Type B pancreatic cell (in vitro differentiated cells): ENCODE results near the gene TM9SF2. TPM values are rescaled to one million over a fixed set of nuclear protein-coding genes. Genes with fewer than 3 reads are reported as not detected.

Experiments
- DNase-seq: peaks from one replicate; pipeline ENCODE4 v3.0.0; 2021; ENCODE audit warnings: mixed read lengths; ENCODE audit not compliant: unreplicated experiment; ENCODE audit errors: extremely low spot score
- H3K27ac Mint-ChIP-seq: 2 replicates; pipeline ENCODE4 v1.8.0; 2021; ENCODE audit warnings: mild to moderate bottlenecking, mixed read lengths
- H3K27me3 Mint-ChIP-seq: 2 replicates; pipeline ENCODE4 v1.8.0; 2021; ENCODE audit warnings: mixed read lengths
- H3K36me3 Mint-ChIP-seq: 2 replicates; pipeline ENCODE4 v1.8.0; 2021; ENCODE audit warnings: mixed read lengths
- H3K4me1 Mint-ChIP-seq: one replicate; pipeline ENCODE4 v1.8.0; 2021; ENCODE audit warnings: mixed read lengths; ENCODE audit not compliant: unreplicated experiment
- H3K4me3 Mint-ChIP-seq: 2 replicates; pipeline ENCODE4 v1.8.0; 2021; ENCODE audit warnings: mild to moderate bottlenecking, mixed read lengths
- H3K9me3 Mint-ChIP-seq: 2 replicates; pipeline ENCODE4 v1.8.0; 2021; ENCODE audit warnings: mixed read lengths
- total RNA-seq: library from RNA; stranded (reverse); gene quantifications from 2 replicates; pipeline ENCODE4 v1.2.1, GENCODE V29; 2021; ENCODE audit warnings: low replicate concordance
- TF ChIP-seq, protein P1 (sequence below): fragments of 200-600 bp; sonication (generic); conservative IDR thresholded peaks from 2 replicates; pipeline ENCODE4 v1.5.0; 2021; ENCODE audit warnings: antibody characterized with exemption, mild to moderate bottlenecking

Gene TM9SF2
- total RNA-seq, 1 donor from 2014 or later, result 113 TPM

DNA sequence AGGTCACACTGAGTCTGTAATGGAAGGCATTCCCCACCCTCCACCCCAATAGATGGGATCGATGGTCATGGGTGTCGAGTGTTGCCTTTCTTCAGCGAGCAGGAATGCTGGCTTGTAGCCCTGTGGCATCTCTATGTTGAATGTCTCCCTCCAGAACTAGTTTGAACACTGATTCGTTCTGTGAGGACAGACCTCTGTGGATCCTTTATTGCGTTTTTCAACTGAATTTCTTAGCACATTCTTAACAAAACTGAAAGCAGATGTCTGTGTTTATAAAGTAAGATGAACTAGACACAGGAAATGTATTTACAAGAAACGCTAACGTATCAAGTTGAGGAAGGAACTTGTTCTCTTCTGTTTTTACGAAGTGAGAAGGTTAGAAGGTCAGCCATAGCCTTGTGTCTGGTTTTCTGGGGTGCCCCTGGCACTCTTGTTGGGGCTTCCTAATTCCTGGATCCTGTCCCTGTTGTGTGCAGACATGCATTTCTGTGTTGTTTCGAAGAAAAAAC is 36.8 kb upstream of the TM9SF2 start:
- Mint-ChIP-seq H3K27ac (no peak overlapping the region), H3K9me3 (peaks cover 3% of the 10 kb centered on the region)
- DNase-seq, result no peak

DNA sequence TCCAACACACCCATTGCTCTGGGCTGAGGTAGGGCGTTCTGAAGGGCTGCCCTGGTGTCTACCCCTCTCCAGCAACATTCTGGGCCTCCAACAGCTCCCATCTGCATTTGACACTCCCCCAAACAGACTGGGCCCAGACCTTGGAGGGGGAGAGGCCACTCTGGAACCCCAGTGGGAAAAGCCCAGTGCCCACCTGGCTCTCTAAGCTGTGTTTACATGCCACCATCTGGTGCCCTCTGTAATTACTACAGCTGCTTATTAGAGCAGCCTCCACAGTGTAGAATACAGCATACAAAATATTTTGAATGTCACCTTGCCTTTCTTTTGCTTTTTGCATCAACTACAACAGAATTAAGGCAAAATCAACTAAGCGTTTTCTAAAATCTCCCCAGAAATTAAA is 35.8 kb upstream of the TM9SF2 start:
- Mint-ChIP-seq H3K4me1 (peaks cover 8% of the 10 kb centered on the region), H3K27ac (no peak overlapping the region), H3K27me3 (peaks cover 5% of the 10 kb centered on the region), H3K36me3 (no peaks in the 10 kb centered on the region), H3K4me3 (no peak overlapping the region), H3K9me3 (peaks cover 3% of the 10 kb centered on the region)
- DNase-seq, result no peak
- TF ChIP-seq, protein P1, sequence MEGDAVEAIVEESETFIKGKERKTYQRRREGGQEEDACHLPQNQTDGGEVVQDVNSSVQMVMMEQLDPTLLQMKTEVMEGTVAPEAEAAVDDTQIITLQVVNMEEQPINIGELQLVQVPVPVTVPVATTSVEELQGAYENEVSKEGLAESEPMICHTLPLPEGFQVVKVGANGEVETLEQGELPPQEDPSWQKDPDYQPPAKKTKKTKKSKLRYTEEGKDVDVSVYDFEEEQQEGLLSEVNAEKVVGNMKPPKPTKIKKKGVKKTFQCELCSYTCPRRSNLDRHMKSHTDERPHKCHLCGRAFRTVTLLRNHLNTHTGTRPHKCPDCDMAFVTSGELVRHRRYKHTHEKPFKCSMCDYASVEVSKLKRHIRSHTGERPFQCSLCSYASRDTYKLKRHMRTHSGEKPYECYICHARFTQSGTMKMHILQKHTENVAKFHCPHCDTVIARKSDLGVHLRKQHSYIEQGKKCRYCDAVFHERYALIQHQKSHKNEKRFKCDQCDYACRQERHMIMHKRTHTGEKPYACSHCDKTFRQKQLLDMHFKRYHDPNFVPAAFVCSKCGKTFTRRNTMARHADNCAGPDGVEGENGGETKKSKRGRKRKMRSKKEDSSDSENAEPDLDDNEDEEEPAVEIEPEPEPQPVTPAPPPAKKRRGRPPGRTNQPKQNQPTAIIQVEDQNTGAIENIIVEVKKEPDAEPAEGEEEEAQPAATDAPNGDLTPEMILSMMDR, result no peak

More for the DNA sequence above, 36.8 kb upstream of the TM9SF2 start:
- no peak overlapping the region for H3K4me3 Mint-ChIP-seq
- H3K27me3 Mint-ChIP-seq, result peaks cover 3% of the 10 kb centered on the region
- no peaks in the 10 kb centered on the region for H3K36me3 Mint-ChIP-seq
- H3K4me1 Mint-ChIP-seq, result peaks cover 8% of the 10 kb centered on the region
- TF ChIP-seq, protein P1, result no peak

DNA sequence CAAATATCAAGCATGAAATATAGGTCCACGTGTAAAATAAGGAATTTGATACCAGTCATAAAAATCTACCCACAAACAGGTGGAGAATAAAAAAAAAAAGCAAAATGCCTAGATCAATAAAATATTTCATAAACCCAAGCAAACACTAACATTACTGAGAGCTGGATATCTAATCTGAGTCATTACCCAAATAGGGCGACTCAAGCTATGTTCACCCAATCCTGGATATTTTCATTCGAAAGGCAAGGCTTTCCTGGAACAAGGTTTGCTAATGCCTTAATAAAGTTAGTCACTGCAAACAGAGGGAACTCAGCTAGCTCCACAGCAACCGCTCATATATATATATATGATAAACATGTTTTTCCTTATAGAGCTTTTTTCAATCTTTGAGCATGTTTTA is 33.5 kb upstream of the TM9SF2 start:
- H3K27me3 Mint-ChIP-seq, result peaks cover 14% of the 10 kb centered on the region
- no peaks in the 10 kb centered on the region for H3K36me3 Mint-ChIP-seq
- peaks cover 3% of the 10 kb centered on the region for H3K9me3 Mint-ChIP-seq
- TF ChIP-seq, protein P1, result no peak
- peaks cover 8% of the 10 kb centered on the region for H3K4me1 Mint-ChIP-seq
- no peak overlapping the region for H3K27ac Mint-ChIP-seq
- no peak for DNase-seq
- H3K4me3 Mint-ChIP-seq, result no peak overlapping the region

DNA sequence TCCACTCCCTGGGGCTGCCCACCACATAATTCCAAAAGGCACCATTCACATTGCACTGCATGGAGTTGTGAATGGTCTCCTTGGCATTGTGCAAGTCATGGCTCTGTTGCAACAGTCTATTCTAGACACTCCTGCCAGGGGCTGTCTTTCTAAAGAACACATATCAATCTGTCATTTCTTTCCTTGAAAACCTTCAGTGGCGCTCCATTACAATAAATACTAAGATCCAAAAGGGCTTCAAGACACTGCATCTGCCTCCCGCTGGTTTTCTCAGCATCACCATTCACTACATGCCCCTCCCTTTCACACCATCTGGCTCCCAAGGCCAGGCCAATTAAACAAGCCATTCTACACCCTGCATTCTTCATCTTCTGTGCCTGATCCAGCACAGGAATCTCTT is 32.2 kb upstream of the TM9SF2 start:
- H3K27me3 Mint-ChIP-seq, result peaks cover 14% of the 10 kb centered on the region
- DNase-seq, result no peak
- no peak overlapping the region for H3K4me3 Mint-ChIP-seq
- TF ChIP-seq, protein P1, result no peak
- no peak overlapping the region for H3K27ac Mint-ChIP-seq
- peaks cover 8% of the 10 kb centered on the region for H3K4me1 Mint-ChIP-seq
- H3K9me3 Mint-ChIP-seq, result peaks cover 3% of the 10 kb centered on the region
- H3K36me3 Mint-ChIP-seq, result no peaks in the 10 kb centered on the region

DNA sequence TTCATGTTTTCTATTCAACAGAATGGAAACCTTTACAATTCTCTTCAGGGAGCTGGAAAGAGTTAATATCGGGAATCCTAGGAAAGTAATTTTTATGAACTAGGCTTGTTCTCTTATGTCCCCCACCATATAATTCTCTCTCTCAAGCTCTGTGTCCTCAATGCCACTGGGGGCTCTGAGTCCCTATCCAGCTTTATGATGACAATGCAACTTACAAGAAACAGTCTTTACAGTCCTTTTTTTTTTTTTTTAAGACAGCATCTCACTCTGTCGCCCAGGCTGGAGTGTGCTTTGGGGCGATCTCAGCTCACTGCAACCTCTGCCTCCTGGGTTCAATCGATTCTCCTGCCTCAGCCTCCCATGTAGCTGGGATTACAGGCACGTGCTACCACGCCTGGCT is 31.2 kb upstream of the TM9SF2 start:
- Mint-ChIP-seq H3K9me3 (peaks cover 3% of the 10 kb centered on the region), H3K4me1 (peaks cover 5% of the 10 kb centered on the region), H3K27ac (no peak overlapping the region), H3K27me3 (peaks cover 14% of the 10 kb centered on the region), H3K4me3 (no peak overlapping the region), H3K36me3 (no peaks in the 10 kb centered on the region)
- TF ChIP-seq, protein P1, result no peak
- no peak for DNase-seq
